Hepatic stellate cell (primary cell): ENCODE measurements around the gene ZNF556.

Experiments used
- DNase-seq: peaks from one replicate; pipeline ENCODE4 v3.0.0; 2011; ENCODE audit warnings: low spot score

Gene ZNF556

DNA sequence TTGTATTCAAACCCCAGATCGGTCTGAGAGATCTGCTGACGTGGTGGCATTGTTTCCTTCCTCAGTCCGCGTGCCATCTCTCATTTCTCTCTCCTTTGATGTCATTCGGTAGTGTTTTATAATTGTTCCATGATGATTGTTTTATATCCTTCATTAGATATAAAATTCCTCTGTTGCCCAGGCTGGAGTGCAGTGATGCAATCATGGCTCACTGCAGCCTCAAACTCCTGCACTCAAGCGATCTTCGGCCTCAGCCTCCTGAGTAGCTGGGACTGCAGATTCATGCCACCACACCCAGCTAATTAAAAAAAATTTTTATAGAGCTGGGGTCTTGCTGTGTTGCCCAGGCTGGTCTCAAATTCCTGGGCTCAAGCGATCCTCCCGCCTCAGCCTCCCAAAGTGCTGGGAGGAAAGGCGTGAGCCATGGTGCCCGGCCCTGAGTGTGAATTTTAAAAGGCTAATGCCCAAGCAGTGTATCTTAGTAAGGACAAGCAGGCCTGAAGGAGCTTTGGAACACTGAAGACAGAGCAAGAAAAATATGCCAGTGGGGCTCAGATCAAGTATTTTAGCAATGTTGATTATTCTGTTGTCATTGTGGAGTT, 38.9 kb downstream of the ZNF556 start:
- DNase-seq = no peak

DNA sequence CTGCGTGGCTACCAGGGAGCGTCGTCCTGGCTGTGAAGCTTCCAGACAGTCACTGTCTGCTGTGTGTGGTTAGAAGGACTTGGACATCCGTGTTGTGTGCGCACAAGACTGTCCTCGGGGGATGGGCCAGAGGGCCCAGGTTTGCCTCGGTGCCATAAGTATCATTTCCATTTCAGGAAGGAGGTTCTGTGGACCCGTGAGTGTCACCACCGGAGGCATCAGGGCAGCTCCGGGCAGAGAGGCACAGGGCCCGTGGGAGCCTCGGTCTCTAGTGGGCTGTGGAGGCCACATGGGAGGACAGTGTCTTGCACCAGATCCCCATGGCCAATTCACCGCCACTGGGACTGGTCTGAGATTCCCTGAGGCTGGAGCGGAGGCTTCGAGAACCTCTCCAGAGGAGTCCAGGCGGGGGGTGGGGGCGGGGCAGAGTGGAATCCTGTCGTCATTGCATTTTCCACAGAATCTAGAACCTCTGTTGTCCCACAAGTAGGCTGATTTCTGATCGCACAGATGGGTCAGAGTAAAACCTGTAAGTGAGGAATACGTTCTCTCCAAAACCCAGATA, 39.6 kb downstream of the ZNF556 start:
- DNase-seq = no peak

DNA sequence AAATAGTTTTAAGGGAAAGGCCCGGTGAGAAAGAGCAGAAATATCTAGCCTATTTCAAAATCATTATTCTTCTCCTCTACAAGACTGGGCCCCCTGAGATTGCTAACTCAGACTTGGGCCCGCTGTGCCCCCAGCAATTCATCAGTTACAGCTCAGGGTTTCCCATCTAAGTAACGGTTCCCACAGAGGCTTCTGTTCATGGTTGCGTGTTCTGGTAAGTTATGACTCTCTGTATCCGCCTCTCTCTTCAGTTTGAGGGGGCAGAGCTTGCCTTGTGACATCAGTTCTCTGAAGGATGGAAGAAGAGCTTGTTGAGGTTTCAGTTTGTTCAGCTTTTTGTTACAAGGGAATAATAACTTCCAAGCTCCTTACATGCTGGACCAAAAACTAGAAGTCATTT, 45.2 kb downstream of the ZNF556 start:
- DNase-seq = no peak

DNA sequence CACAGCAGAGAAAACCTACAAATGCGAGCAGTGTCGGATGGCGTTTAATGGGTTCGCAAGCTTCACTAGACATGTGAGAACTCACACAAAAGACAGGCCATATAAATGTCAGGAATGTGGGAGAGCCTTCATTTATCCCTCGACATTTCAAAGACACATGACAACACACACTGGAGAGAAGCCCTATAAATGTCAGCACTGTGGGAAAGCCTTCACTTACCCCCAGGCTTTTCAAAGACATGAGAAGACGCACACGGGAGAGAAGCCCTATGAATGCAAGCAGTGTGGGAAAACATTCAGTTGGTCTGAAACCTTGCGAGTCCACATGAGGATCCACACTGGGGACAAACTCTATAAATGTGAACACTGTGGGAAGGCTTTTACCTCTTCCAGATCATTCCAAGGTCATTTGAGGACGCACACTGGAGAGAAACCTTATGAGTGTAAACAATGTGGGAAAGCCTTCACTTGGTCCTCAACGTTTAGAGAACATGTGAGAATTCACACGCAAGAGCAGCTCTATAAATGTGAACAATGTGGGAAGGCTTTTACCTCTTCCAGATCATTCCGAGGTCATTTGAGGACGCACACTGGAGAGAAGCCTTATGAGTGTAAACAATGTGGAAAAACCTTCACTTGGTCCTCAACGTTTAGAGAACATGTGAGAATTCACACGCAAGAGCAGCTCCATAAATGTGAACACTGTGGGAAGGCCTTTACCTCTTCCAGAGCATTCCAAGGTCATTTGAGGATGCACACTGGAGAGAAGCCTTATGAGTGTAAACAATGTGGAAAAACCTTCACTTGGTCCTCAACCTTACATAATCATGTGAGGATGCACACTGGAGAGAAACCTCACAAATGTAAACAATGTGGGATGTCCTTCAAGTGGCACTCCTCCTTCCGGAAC, 50.4 kb downstream of the ZNF556 start:
- no peak for DNase-seq

DNA sequence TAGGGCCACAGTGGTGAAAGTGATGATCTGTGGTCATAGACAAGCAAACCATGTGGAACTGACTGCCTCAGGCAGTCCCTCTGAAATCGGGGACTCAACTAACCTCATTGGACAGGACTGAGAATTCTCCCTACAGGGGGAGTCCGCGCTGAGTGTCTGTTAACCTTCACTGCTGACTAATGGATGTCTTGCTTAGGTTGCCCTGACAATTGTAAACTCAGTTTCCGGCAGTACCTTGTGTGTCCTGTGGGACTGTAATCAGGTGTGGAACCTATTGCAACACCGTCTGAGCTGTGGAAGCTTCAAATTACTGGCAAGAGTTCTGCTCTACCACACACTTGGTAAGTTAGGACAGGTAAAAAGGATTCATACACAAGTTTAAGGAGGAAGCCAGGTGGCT, 55.9 kb downstream of the ZNF556 start:
- no peak for DNase-seq

DNA sequence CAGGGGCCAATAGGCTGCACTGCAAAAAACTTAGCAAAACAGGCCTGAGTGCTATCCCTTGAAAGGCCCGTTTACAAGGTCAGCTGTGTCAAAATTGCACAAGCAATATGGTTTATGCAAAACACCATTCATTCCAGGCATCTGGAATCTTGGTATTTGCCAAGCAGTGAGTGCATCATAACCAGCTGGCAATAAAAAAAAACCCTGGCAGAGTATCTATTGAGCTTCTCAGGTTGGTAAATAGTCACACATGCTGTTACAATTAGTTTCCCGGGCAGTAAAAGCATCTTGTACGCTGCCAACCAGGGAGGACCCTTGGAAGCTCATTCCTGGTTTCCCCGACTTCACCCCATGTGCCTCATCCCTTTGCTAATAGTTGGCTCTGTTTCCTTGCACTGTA, 56.4 kb downstream of the ZNF556 start:
- DNase-seq = no peak

DNA sequence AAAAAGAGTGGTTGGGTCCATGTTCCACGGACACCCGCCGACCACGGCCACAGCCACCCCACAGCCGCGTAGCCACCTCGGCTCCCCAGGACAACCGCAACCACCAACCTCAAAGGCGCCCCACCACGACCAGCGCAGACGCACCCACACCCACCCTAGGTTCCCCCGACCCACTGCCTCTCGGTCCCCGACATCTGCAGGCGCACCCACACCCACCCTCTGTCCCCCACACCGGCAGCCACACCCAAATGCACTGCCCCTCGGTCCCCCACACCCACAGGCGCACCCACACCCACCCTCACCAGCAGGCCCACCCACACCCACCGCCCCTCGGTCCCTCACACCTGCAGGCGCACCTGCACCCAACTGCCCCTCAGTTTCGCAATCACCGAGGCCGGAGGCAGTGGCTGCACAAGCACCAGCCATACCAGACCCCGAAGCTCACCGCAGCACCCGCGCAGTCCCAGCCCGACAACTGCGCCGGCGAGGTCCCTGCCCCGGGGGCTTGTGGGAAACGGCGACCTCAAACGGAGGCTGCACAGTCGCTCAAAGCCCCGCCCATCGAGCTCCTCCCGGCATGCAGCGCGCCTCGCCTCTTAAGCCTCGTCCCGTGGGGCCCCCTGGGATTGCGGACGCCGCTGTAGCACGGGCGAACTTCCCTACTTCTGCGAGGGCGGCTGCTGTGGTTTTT, 59.4 kb downstream of the ZNF556 start:
- no peak for DNase-seq

DNA sequence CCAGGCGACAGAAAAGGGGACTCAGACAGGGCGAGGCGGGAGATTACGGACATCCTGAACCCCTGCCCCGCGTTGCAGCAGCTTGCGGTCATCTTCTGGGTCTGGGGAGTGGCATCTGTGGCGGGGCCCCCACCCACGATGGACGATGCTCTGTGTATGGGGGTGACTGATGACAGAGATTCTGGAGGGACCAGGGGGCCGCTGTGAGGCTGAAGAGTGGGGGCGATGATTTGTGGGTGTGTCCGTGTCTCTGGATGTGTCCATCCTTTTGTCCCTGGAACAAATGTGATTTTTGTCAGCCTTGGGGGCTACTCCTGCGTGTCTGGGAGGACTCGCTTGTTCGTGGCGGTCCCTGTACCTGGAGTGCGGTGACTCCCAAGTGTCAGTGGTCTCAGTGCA, 59.9 kb downstream of the ZNF556 start:
- no peak for DNase-seq
